Activated naive CD4-positive, alpha-beta T cell treated with anti-CD3 and anti-CD28 coated beads, Interleukin-2, amount 10 ng/mL, durations not matched to agents 7 days and 5 days (primary cell): ENCODE measurements around the gene ADAMTS2.

Experiments used
- CTCF ChIA-PET: fragments of 350-600 bp; sonication (Branson Sonifier 250); formaldehyde crosslinking; loops from one replicate; lab custom pipeline; 2021; ENCODE audit warnings: antibody characterized with exemption; lab: Charles Lee
- DNase-seq: peaks from one replicate; pipeline ENCODE4 v3.0.0-alpha.2; 2020
- H3K27ac Mint-ChIP-seq: one replicate; pipeline ENCODE4 v1.8.0; 2021; ENCODE audit warnings: mild to moderate bottlenecking, moderate library complexity, mixed read lengths
- H3K27me3 Mint-ChIP-seq: one replicate; pipeline ENCODE4 v1.8.0; 2021; ENCODE audit warnings: mild to moderate bottlenecking, mixed read lengths
- H3K36me3 Mint-ChIP-seq: one replicate; pipeline ENCODE4 v1.8.0; 2021; ENCODE audit warnings: mixed read lengths
- H3K4me1 Mint-ChIP-seq: one replicate; pipeline ENCODE4 v1.8.0; 2021; ENCODE audit warnings: mixed read lengths
- H3K4me3 Mint-ChIP-seq: one replicate; pipeline ENCODE4 v1.8.0; 2021; ENCODE audit warnings: mild to moderate bottlenecking, moderate library complexity, mixed read lengths
- H3K9me3 Mint-ChIP-seq: one replicate; pipeline ENCODE4 v1.8.0; 2021; ENCODE audit warnings: mixed read lengths

ADAMTS2 gene

DNA sequence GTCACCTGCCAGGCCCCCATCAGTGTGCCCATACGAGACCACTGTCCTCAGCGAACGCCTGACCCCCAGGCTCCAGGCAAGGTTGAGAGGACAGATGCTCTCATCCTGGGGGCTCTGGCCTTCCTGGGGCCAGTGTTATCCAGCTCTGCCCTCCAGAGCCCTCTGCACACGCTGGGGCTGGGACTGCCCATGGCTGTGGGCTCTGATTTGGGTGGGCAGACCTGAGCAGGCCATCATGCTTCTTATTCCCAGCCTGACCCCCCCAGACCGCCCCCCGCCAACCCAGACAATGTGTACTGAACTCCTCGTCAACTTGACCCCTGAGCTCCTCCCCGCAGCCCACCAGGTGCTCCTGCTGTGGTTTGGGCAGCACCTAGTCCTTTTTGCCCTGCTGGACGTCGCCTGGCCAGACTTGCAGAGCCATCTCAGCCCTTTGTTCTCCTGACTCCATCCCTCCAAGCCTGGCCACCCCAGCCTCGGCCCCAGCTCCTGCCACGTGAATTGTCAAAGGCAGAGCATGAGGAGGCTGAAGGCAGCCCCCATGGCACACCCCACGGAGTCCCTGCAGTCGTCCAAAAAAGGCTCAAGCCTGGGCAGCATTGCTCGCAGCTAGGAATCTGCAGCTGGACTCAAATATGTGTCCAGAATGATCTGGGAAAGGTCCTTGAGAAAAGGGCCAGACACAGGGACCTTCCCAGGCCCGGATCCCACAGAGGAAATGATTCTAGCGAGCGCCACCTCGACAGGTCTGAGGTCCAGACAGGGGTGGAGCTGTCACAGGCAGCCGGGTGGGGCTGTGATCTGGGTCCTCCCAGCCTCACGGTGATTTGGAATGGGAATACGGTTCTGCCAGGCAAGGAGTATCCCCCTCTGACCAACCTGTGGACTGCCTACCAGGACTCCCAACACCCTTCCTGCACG lies 87.0 kb downstream of the ADAMTS2 start:
- DNase-seq = peak; percentile 8
- H3K27ac Mint-ChIP-seq = no peak overlapping the region
- H3K4me3 Mint-ChIP-seq = no peak overlapping the region
- no peaks in the 10 kb centered on the region for H3K4me1 Mint-ChIP-seq
- no peaks in the 10 kb centered on the region for H3K36me3 Mint-ChIP-seq
- CTCF ChIA-PET = no interaction called here
- peaks cover 3% of the 10 kb centered on the region for H3K27me3 Mint-ChIP-seq
- H3K9me3 Mint-ChIP-seq = no peaks in the 10 kb centered on the region

DNA sequence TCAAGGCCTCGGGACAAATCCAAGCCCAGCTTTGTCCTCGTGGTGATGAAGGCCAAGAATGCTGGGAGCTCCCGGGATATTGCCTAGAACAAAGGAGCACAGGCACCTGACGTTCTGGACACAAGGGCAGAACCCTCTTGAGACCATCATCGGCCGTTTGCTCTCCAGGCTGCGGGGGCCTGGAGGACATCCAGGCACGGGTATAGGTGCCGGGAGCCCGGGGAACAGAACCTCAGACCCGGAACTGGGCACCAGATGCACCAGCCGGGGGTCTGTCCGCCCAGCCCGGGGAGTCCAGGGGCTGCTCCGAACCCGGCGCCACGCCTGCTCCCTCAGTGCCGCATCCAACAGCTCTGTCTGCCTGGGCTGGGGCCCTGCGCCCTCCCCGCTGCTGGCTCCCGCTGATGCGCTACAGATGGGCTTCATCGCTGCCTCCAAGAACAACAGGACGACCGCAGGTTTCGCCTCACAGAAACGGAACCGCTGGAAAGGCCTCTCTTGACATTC lies 88.0 kb downstream of the ADAMTS2 start:
- Mint-ChIP-seq H3K27me3 (peaks cover 2% of the 10 kb centered on the region), H3K9me3 (no peaks in the 10 kb centered on the region), H3K4me1 (no peaks in the 10 kb centered on the region), H3K27ac (no peak overlapping the region), H3K4me3 (no peak overlapping the region), H3K36me3 (no peaks in the 10 kb centered on the region)
- CTCF ChIA-PET = no interaction called here
- DNase-seq = no peak

DNA sequence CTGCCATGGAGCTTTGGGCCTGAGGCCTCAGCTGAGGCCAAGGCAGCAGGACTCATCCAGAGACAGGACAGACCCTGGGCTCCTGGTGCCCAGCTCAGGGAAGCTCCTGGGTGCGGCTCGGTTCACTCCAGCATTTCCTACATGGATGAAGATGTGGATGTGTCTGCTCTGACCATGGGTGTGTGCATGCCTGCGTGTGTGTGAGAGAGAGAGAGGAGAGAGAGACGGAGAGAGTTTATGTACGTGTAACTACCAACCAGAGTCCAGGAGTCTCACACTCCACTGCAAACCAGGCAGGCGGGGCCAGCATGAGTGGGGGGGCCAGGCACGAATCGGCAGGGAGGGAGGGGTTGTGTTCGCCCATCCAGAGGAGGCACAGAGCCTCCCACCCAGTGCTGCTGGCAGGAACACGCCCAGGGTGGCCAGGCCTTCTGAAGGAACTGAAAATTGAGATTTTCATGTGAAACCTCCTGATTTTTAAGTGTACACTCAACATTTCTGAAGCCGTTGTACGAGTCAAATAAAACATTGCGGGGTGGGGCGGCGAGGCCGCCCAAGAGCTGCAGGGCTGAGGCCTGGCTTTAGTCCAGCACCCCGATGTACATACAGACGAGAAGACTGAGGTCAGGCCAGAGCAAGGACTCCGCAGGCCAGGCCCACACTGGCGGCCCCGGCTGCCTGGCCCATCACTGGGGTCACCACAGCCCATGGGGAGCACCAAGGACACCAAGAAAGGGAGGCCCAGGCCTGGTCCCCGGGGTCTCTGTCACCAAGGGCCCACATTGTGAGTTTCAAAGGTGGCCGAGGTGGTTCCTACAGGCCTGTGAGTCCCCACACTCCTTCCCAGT lies 88.7 kb downstream of the ADAMTS2 start:
- peak; percentile 8 for DNase-seq
- H3K4me3 Mint-ChIP-seq = no peak overlapping the region
- no peaks in the 10 kb centered on the region for H3K27me3 Mint-ChIP-seq
- H3K27ac Mint-ChIP-seq = no peak overlapping the region
- H3K4me1 Mint-ChIP-seq = no peaks in the 10 kb centered on the region
- CTCF ChIA-PET = no interaction called here
- no peaks in the 10 kb centered on the region for H3K9me3 Mint-ChIP-seq
- H3K36me3 Mint-ChIP-seq = no peaks in the 10 kb centered on the region

DNA sequence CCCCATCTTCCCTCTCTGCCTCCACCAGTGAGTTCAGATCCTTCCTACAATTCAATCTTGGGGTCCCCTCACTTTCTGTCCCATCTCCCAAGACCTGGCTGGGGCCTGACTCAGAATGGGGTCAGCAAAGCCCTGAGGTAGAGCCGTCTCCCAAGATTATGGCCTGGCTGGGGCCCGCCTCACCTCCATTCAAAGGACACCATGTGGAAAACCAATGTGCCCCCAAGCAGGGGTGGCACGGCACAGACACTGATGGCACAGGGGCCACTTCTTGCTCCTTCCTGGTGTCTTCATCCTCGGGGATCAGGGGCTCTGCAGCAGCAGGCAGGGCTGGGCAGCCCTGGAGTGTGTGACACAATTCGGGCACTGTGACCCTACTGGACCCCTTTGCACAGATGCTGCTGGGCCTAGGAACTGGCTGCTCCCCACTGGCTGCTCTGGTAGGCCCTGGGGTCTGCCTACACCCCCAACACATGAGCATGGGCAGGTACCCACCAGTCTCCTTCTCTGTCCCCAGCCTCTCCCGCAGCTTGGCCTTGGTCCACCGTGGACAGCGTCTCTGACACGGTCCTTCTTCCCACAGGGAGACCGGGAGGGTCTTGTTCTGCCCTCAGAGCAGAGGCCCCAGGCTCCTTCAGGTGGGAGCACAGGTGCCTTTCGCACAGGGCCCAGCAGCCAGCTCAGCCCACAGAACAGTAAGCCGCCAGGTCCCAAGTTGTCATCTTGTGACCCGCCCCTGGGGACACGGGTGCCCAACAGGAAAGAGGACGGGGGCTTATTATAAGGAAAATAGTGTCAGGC lies 89.5 kb downstream of the ADAMTS2 start:
- no peak overlapping the region for H3K4me3 Mint-ChIP-seq
- H3K27me3 Mint-ChIP-seq = peaks cover 2% of the 10 kb centered on the region
- peak; percentile 12 for DNase-seq

DNA sequence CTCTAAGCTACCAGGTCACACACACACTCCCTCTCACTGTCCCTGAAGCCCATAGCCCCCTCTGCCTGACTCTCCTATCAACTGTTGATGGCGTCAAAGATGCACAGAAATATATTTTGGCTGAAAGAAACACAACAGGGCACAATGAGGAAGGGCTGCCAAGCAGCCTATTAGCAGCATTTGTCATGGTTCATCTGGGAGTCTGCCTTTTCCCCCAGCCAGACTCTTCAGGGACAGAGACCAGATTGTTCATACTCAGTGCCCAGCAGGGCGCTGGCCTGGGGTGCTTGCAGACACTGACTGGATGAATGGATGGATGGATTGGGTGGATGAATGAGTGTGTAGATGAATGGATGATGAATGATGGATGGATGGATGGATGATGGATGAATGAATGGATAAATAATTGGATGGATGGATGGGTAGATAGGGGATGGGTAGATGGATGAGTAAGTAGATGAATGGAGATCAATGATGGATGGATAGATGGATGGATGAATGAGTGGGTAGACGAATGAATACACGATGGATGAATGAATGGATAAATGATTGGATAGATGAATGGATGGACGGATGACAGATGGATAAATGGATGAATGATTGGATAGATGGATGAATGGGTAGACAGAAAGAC lies 90.5 kb downstream of the ADAMTS2 start:
- no peak overlapping the region for H3K4me3 Mint-ChIP-seq
- CTCF ChIA-PET = no interaction called here
- no peak overlapping the region for H3K27ac Mint-ChIP-seq
- peak; percentile 5 for DNase-seq
- peaks cover 4% of the 10 kb centered on the region for H3K27me3 Mint-ChIP-seq
- no peaks in the 10 kb centered on the region for H3K4me1 Mint-ChIP-seq
- no peaks in the 10 kb centered on the region for H3K36me3 Mint-ChIP-seq
- no peaks in the 10 kb centered on the region for H3K9me3 Mint-ChIP-seq

More for the DNA sequence above, 89.5 kb downstream of the ADAMTS2 start:
- H3K9me3 Mint-ChIP-seq = no peaks in the 10 kb centered on the region
- H3K4me1 Mint-ChIP-seq = no peaks in the 10 kb centered on the region
- CTCF ChIA-PET = no interaction called here
- H3K36me3 Mint-ChIP-seq = no peaks in the 10 kb centered on the region
- H3K27ac Mint-ChIP-seq = no peak overlapping the region

DNA sequence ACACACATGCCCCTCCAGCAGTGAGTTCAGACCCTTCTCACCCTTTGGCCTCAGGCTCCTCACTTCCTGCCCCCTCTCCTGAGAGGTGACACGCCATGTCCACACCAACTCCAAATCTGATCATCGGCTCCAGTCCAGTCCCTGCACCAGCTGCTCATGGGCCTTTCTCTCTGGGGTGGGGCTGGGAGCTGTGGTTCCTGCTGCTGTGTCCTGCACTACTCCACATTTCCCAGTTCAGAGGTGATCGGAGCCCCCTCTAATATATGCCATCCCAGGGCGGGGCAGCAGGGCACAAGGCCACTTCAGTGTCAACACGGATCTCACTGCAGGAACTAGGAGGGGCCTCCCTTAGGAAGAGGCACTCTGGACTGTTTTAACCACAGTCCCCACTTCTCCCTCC lies 91.5 kb downstream of the ADAMTS2 start:
- no peaks in the 10 kb centered on the region for H3K4me1 Mint-ChIP-seq
- no peak overlapping the region for H3K27ac Mint-ChIP-seq
- no peak overlapping the region for H3K4me3 Mint-ChIP-seq
- peaks cover 4% of the 10 kb centered on the region for H3K27me3 Mint-ChIP-seq
- peak; percentile 8 for DNase-seq
- no peaks in the 10 kb centered on the region for H3K9me3 Mint-ChIP-seq
- H3K36me3 Mint-ChIP-seq = no peaks in the 10 kb centered on the region
- CTCF ChIA-PET = no interaction called here

DNA sequence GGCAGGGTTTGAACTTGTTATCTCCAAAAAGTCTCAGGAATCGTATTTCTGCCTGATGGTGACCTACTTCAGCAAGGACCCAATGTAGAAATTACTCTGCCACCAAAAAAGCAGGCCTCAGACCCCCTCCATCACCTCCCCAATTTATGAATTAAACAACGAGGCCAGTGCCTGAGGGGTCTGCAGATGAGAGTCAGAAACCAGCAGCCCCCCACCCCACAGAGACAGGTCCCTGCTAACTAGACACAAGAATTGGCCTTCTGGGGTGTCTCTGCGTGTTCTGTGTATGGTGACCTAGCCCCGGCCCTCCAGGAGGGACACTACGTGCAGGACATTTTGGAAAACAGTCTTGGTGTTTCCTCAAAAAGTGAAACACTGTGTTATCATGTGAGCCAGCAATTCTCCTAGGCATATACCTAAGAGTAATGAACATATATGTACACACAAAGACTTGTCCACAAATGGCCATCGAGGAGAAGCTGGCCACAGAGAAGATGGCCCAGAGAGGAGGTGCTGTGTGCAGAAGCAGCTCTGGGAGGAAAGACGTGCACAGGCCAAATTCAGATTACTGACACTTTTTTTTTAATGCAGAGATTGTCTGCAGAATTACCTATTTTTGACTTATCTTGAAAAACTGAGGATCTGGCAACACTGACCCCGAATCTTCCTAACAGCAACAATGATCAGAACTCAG lies 93.8 kb downstream of the ADAMTS2 start:
- peaks cover 4% of the 10 kb centered on the region for H3K27me3 Mint-ChIP-seq
- no peak overlapping the region for H3K27ac Mint-ChIP-seq
- DNase-seq = peak; percentile 10
- H3K4me1 Mint-ChIP-seq = no peaks in the 10 kb centered on the region
- no peak overlapping the region for H3K4me3 Mint-ChIP-seq
- H3K36me3 Mint-ChIP-seq = no peaks in the 10 kb centered on the region
- CTCF ChIA-PET = no interaction called here
- H3K9me3 Mint-ChIP-seq = no peaks in the 10 kb centered on the region

DNA sequence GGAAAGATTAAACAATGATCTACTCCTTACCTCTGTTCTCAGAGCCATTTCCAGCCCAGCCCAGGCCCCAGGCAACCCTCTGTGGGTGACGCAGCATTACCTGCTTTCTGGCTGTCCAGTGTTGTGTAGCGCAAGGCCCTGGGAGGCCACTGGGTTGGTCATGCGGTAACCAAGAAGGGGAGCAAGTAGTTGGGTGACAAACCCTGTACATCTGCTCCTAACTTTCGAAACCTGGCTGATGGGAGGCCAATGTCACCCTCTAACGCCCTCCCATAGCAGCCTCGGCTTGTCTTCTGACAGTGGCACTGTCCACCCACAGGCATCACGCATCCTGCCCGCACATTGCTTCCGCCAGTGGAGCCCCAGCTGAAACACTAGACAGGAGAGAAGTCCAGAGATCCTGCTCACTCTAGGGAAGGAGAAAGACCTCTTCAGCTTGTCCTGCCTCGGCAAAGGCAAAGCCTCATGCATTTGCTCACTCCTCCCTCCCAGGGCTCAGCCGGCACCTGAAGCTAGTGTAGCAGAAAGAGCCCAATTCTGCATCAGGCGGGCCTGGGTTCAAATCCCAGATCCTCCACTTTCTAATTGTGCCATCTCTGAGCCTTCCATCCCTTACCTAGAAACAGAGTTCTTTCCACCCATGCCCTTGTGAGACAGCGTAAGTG lies 94.6 kb downstream of the ADAMTS2 start:
- CTCF ChIA-PET = no interaction called here
- H3K4me1 Mint-ChIP-seq = no peaks in the 10 kb centered on the region
- no peaks in the 10 kb centered on the region for H3K36me3 Mint-ChIP-seq
- H3K9me3 Mint-ChIP-seq = no peaks in the 10 kb centered on the region
- no peak overlapping the region for H3K4me3 Mint-ChIP-seq
- no peak overlapping the region for H3K27ac Mint-ChIP-seq
- DNase-seq = peak; percentile 12
- peaks cover 4% of the 10 kb centered on the region for H3K27me3 Mint-ChIP-seq

DNA sequence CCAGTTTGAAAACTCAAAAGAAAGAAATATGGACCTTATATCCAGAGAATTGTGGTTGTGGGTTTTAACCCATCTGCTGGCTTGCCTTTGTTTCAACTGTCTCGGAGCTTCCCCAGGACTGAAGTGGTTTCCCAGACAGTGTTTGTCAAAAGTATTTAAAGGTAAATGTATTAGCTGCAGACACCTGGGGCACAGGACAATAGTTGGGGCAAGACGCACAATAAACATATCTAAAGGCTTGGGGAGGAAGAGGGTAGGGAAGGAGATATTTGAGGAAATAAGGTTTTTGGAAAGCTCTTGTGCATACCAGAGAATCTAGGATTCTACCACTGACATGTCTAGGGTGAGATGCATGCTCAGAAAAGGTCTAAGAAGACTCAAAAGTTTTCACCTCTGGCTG lies 99.0 kb downstream of the ADAMTS2 start:
- no peak overlapping the region for H3K4me3 Mint-ChIP-seq
- DNase-seq = no peak
- no peaks in the 10 kb centered on the region for H3K4me1 Mint-ChIP-seq
- no peaks in the 10 kb centered on the region for H3K36me3 Mint-ChIP-seq
- H3K9me3 Mint-ChIP-seq = peaks cover 2% of the 10 kb centered on the region
- CTCF ChIA-PET = no interaction called here
- no peak overlapping the region for H3K27ac Mint-ChIP-seq
- H3K27me3 Mint-ChIP-seq = peaks cover 8% of the 10 kb centered on the region

DNA sequence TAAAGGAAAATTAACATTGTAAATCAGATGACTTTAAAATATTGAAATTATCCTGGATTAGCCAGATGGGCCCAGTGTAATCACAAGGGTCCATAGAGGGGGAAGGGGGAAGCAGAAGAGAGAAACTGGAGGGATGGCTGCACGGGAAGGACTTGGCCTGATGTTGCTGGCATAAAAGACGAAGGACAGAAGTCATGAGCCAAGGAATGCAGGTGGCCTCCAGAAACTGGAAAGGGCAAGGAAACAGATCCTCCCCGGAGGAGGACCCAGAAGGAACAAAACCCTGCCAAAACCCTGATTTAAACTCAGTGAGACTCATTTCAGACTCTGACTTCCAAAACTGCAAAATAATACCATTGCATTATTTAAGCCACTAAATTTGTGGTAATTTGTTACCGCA lies 100.2 kb downstream of the ADAMTS2 start:
- no peak overlapping the region for H3K4me3 Mint-ChIP-seq

DNA sequence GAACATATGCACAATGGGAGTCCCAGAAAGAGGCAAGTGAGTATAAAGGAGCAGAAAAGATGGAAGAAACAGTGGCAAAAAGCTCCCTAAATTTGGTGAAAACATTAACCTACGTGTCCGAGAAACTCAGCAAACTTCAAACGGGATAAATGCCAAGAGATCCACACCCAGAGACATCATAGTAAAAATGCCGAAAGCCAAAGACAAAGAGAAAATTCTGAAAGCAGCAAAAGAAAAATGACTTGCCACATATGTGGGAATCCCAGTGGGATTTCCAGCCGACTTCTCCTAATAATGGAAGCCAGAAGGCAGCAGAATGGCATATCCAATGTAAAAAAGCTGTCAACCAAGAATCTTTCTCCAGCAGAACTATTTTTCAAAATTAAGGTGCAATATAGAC lies 101.2 kb downstream of the ADAMTS2 start:
- no peaks in the 10 kb centered on the region for H3K36me3 Mint-ChIP-seq
- no peaks in the 10 kb centered on the region for H3K4me1 Mint-ChIP-seq
- no peak overlapping the region for H3K27ac Mint-ChIP-seq
- no peak for DNase-seq
- peaks cover 12% of the 10 kb centered on the region for H3K9me3 Mint-ChIP-seq
- peaks cover 4% of the 10 kb centered on the region for H3K27me3 Mint-ChIP-seq
- CTCF ChIA-PET = no interaction called here
- no peak overlapping the region for H3K4me3 Mint-ChIP-seq

More for the DNA sequence above, 100.2 kb downstream of the ADAMTS2 start:
- no peak overlapping the region for H3K27ac Mint-ChIP-seq
- H3K36me3 Mint-ChIP-seq = no peaks in the 10 kb centered on the region
- no peaks in the 10 kb centered on the region for H3K4me1 Mint-ChIP-seq
- peaks cover 4% of the 10 kb centered on the region for H3K27me3 Mint-ChIP-seq
- peaks cover 5% of the 10 kb centered on the region for H3K9me3 Mint-ChIP-seq
- CTCF ChIA-PET = no interaction called here
- DNase-seq = no peak

DNA sequence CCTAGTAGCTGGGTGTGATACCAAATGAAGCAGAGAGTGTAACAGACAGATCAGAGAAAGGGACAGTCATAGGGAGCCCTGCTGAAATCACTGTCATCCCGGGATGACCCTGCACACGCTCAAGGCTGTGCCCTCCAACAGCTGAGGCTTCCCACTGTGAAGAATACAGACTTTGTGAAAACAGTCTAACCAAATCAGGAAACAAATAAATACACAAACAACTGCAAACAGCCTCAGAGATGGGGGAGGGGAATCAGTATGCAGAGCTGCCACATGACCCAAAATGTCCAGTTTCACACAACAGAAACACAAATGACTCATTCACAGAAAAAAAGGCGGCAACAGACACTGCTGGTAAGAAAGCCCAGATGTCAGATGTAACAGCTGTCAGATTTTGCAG lies 101.9 kb downstream of the ADAMTS2 start:
- Mint-ChIP-seq H3K27ac (no peak overlapping the region), H3K4me1 (no peaks in the 10 kb centered on the region), H3K4me3 (no peak overlapping the region), H3K27me3 (peaks cover 4% of the 10 kb centered on the region), H3K36me3 (no peaks in the 10 kb centered on the region), H3K9me3 (peaks cover 16% of the 10 kb centered on the region)
- CTCF ChIA-PET = interaction anchor here (0.6 kb wide), 1 partner anchor 192 kb away, joined by 3 read pairs; no protein-coding TSS in a partner anchor
- no peak for DNase-seq

DNA sequence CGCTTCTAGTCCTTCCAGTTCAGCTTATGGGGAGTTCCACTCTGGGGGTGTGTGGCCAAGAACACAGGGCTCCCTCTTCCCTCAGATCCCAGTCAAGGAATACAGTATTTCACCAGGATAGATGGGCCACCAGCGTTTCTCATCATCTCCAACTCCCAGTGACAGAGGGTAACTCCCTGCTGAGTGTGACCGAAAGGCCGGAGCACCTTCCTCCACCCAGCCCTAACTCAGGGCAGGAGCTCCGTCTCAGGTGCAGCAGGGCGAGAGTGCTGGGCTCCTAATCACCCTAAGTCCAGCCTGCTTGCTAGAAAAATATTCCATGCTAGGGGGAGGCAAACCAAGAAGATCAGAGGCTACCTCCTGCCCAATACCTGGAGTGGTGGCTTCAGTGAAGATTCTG lies 102.6 kb downstream of the ADAMTS2 start:
- H3K4me1 Mint-ChIP-seq = no peaks in the 10 kb centered on the region
- DNase-seq = peak; percentile 5
- peaks cover 16% of the 10 kb centered on the region for H3K9me3 Mint-ChIP-seq
- peaks cover 4% of the 10 kb centered on the region for H3K27me3 Mint-ChIP-seq
- H3K27ac Mint-ChIP-seq = no peak overlapping the region
- CTCF ChIA-PET = no interaction called here
- no peaks in the 10 kb centered on the region for H3K36me3 Mint-ChIP-seq
- no peak overlapping the region for H3K4me3 Mint-ChIP-seq
